ENCODE results near the gene SELENBP1.
"Not testable (repeated sequence)": the region's sequence is repeated elsewhere in the genome, so short reads cannot be mapped to it uniquely, and the experiment has no call there.

The SELENBP1 gene

GRCh38 chr1:151373196-151373595 lies 691 bp upstream of the SELENBP1 start:
- DNase-seq = no peak

GRCh38 chr1:151371370-151372057 lies 991 bp downstream of the SELENBP1 start:
- peak; percentile 85 for DNase-seq

- DNase-seq = peak; percentile 11
Measured at GRCh38 chr1:151370211-151370911, 2.1 kb downstream of the SELENBP1 start.

GRCh38 chr1:151369621-151370048 lies 2.9 kb downstream of the SELENBP1 start:
- no peak for DNase-seq

GRCh38 chr1:151369302-151369610 lies 3.2 kb downstream of the SELENBP1 start:
- no peak for DNase-seq

- peak; percentile 31 for DNase-seq
Measured at GRCh38 chr1:151368393-151369301, 3.9 kb downstream of the SELENBP1 start.

GRCh38 chr1:151367658-151368392 lies 4.7 kb downstream of the SELENBP1 start:
- no peak for DNase-seq

- DNase-seq = no peak
Measured at GRCh38 chr1:151364996-151365395, 7.5 kb downstream of the SELENBP1 start.

- no peak for DNase-seq
Measured at GRCh38 chr1:151362308-151363155, 10.0 kb downstream of the SELENBP1 start.

GRCh38 chr1:151361883-151362282 lies 10.6 kb downstream of the SELENBP1 start:
- DNase-seq = no peak

- DNase-seq = no peak
Measured at GRCh38 chr1:151356696-151357095, 15.8 kb downstream of the SELENBP1 start.

GRCh38 chr1:151352021-151352718 lies 20.3 kb downstream of the SELENBP1 start:
- no peak for DNase-seq

- DNase-seq = not testable (repeated sequence)
Measured at GRCh38 chr1:151350323-151350722, 22.2 kb downstream of the SELENBP1 start.

- no peak for DNase-seq
Measured at GRCh38 chr1:151347523-151348246, 24.8 kb downstream of the SELENBP1 start.

GRCh38 chr1:151346769-151347522 lies 25.6 kb downstream of the SELENBP1 start, which contains the start of gene RFX5:
Gene RFX5, minus strand, starts transcription at chr1:151347252. Its CDS starts 932 bp downstream, at chr1:151346320.
- DNase-seq = peak; percentile 97

- no peak for DNase-seq
Measured at GRCh38 chr1:151346082-151346768, 26.3 kb downstream of the SELENBP1 start.

- DNase-seq = no peak
Measured at GRCh38 chr1:151344291-151344690, 28.2 kb downstream of the SELENBP1 start.

GRCh38 chr1:151343587-151343986 lies 28.9 kb downstream of the SELENBP1 start:
- DNase-seq = no peak

- no peak for DNase-seq
Measured at GRCh38 chr1:151342569-151342968, 29.9 kb downstream of the SELENBP1 start.
